HepG2 (cell line): ENCODE results near the gene NEK8. TPM values are rescaled to one million over a fixed set of nuclear protein-coding genes. Genes with fewer than 3 reads are reported as not detected.

Experiments used
- CBX5 ChIP-seq: sonication (generic); formaldehyde crosslinking; IDR thresholded peaks from 2 replicates; pipeline ENCODE4 v1.4.0; 2020; ENCODE audit warnings: missing genetic modification reagents, borderline replicate concordance
- CHD4 ChIP-seq: fragments of 200-600 bp; sonication (generic); IDR thresholded peaks from 2 replicates; pipeline ENCODE4 v1.7.0; 2017; ENCODE audit warnings: mild to moderate bottlenecking, low read length, borderline replicate concordance
- DNMT3B ChIP-seq: conservative IDR thresholded peaks from 2 replicates; pipeline ENCODE4 v1.6.1; 2016; ENCODE audit warnings: missing biosample characterization, control low read depth
- ELF1 ChIP-seq: sonication (generic); formaldehyde crosslinking; IDR thresholded peaks from 2 replicates; pipeline ENCODE4 v1.4.0; 2020; ENCODE audit warnings: missing genetic modification reagents
- ERF ChIP-seq: IDR thresholded peaks from 2 replicates; pipeline ENCODE4 v1.6.1; 2018; ENCODE audit warnings: missing biosample characterization, missing genetic modification reagents
- HCFC1 ChIP-seq: fragments of 150-350 bp; IDR thresholded peaks from 2 replicates; pipeline ENCODE4 v1.6.1; 2014; ENCODE audit warnings: low read depth, low read length
- HIVEP1 ChIP-seq: sonication (generic); formaldehyde crosslinking; IDR thresholded peaks from 2 replicates; pipeline ENCODE4 v1.4.0; 2020; ENCODE audit warnings: mild to moderate bottlenecking, missing genetic modification reagents
- HNRNPH1 ChIP-seq: fragments of 200-400 bp; formaldehyde crosslinking; optimal IDR thresholded peaks from 2 replicates; pipeline ENCODE3; 2017; ENCODE audit warnings: mild to moderate bottlenecking, low read depth, low read length
- HOXA9 ChIP-seq: sonication (generic); formaldehyde crosslinking; IDR thresholded peaks from 2 replicates; pipeline ENCODE4 v1.8.1; 2022; ENCODE audit warnings: missing genetic modification reagents, mild to moderate bottlenecking, moderate library complexity, borderline replicate concordance
- KDM1A ChIP-seq: IDR thresholded peaks from 2 replicates; pipeline ENCODE4 v1.6.1; 2016; ENCODE audit warnings: missing compliant biosample characterization
- KLF13 ChIP-seq: sonication (generic); formaldehyde crosslinking; IDR thresholded peaks from 2 replicates; pipeline ENCODE4 v1.4.0; 2020; ENCODE audit warnings: mild to moderate bottlenecking, missing genetic modification reagents
- MXI1 ChIP-seq: IDR thresholded peaks from 3 replicates; pipeline ENCODE4 v1.6.1; 2012; ENCODE audit warnings: low read depth, low read length, inconsistent platforms, borderline replicate concordance
- NR2F2 ChIP-seq: IDR thresholded peaks from 2 replicates; pipeline ENCODE4 v1.6.1; 2012; ENCODE audit warnings: low read depth, inconsistent platforms, borderline replicate concordance
- RBAK ChIP-seq: sonication (generic); formaldehyde crosslinking; IDR thresholded peaks from 2 replicates; pipeline ENCODE4 v1.5.1; 2020; ENCODE audit warnings: mild to moderate bottlenecking, missing genetic modification reagents
- RFXANK ChIP-seq: IDR thresholded peaks from 2 replicates; pipeline ENCODE4 v1.6.1; 2016
- SNAPC2 ChIP-seq: sonication (generic); formaldehyde crosslinking; IDR thresholded peaks from 2 replicates; pipeline ENCODE4 v1.8.1; 2022; ENCODE audit warnings: mild to moderate bottlenecking, missing genetic modification reagents
- TEAD3 ChIP-seq: optimal IDR thresholded peaks from 2 replicates; pipeline ENCODE3; 2016; ENCODE audit warnings: borderline replicate concordance
- ZIK1 ChIP-seq: sonication (generic); formaldehyde crosslinking; IDR thresholded peaks from 2 replicates; pipeline ENCODE4 v1.5.0; 2020; ENCODE audit warnings: mild to moderate bottlenecking, low read depth, missing genetic modification reagents, borderline replicate concordance
- ZKSCAN1 ChIP-seq: fragments of 150-350 bp; IDR thresholded peaks from 2 replicates; pipeline ENCODE4 v1.6.1; 2014; ENCODE audit warnings: low read length
- ZKSCAN8 ChIP-seq: IDR thresholded peaks from 2 replicates; pipeline ENCODE4 v1.6.1; 2016; ENCODE audit warnings: borderline replicate concordance, missing genetic modification reagents, missing compliant biosample characterization
- ZNF747 ChIP-seq: sonication (generic); formaldehyde crosslinking; IDR thresholded peaks from 2 replicates; pipeline ENCODE4 v1.8.1; 2023; ENCODE audit warnings: missing genetic modification reagents, mild to moderate bottlenecking, borderline replicate concordance
- ZNF766 ChIP-seq: sonication (generic); formaldehyde crosslinking; IDR thresholded peaks from 2 replicates; pipeline ENCODE4 v1.5.0; 2020; ENCODE audit warnings: missing genetic modification reagents, borderline replicate concordance
- ZNF780A ChIP-seq: sonication (generic); formaldehyde crosslinking; IDR thresholded peaks from 2 replicates; pipeline ENCODE4 v1.8.0; 2022; ENCODE audit warnings: mild to moderate bottlenecking, missing genetic modification reagents, moderate library complexity
- ZNF788 ChIP-seq: sonication (generic); formaldehyde crosslinking; IDR thresholded peaks from 2 replicates; pipeline ENCODE4 v1.5.0; 2020; ENCODE audit warnings: mild to moderate bottlenecking, missing genetic modification reagents, borderline replicate concordance
- polyA plus RNA-seq, 8 experiments: library from polyadenylated mRNA; depleted of rRNA in 3 of 8; stranded (reverse) in 7 of 8; unstranded in 1 of 8; fragments of >200 nt; fragmentation: Illumina TruSeq in 4 of 8; extraction: Trizol in 4 of 8; gene quantifications; 2 replicates each; pipeline versions ENCODE4 v1.2.1 to v1.2.3, GENCODE V29; 2011 to 2016; ENCODE audit warnings: low read depth in 4 of 8, missing spikeins in 1 of 8, mixed read lengths in 1 of 8; ENCODE audit not compliant: insufficient read depth in 1 of 8
- total RNA-seq, 5 experiments: library from RNA; depleted of rRNA; stranded (reverse); fragments of >200 nt; fragmentation: Illumina TruSeq; extraction: Trizol; gene quantifications; 2 replicates each; pipeline ENCODE4 v1.2.3, GENCODE V29; 2016; ENCODE audit warnings: low read depth in 1 of 5
- TF ChIP-seq, protein P1 (sequence below): sonication (generic); formaldehyde crosslinking; IDR thresholded peaks from 2 replicates; pipeline ENCODE4 v1.4.0; 2020; ENCODE audit warnings: missing genetic modification reagents
- TF ChIP-seq, protein P2 (sequence below): sonication (generic); formaldehyde crosslinking; IDR thresholded peaks from 2 replicates; pipeline ENCODE4 v1.4.0; 2020; ENCODE audit warnings: missing genetic modification reagents
- TF ChIP-seq, protein P3 (sequence below): IDR thresholded peaks from 2 replicates; pipeline ENCODE4 v1.6.1; 2016; ENCODE audit warnings: low read depth, control low read depth

Gene NEK8
- total and polyA plus RNA-seq, 2 of the 13 experiments (the other 11 are each of a cell fraction or from before 2014, with no cell fraction given) = 5.8 to 13.5 TPM

DNA sequence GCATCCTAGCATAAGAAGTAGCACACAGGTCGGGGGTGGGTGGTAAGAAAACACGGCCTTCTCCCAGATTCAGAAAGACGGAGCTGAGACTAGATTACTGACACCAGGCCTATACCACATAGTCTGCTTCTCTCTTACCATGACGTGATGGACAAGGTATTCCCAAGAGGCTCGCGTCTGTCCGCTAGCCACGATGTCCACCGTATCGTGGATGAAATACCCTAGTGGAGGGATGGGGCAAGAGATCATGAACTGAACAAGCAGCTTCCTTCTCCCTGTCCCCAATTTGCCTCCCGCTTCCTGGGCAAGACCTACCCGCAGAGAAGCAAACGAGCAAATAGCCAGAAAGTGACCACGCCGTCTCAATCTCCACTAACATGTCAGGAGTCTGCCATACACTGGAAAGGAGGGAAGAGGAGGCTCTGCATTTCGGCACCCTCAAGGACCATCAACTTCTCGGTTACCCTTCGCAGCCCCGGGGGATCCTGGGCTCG, 3.4 kb upstream of the NEK8 start (continued):
- TF ChIP-seq ZNF747 (0 out of 2 replicates have a peak, but pooled peaks have one; percentile 3), ZNF780A (no peak), ZKSCAN1 (no peak), DNMT3B (CRISPR knock-in tag) (peak; percentile 51; the same call in 1 of the 2 replicates), ZNF766 (0 out of 2 replicates have a peak, but pooled peaks have one; percentile 17), CBX5 (CRISPR knock-in tag) (0 out of 2 replicates have a peak, but pooled peaks have one; percentile 35), ZNF788 (CRISPR knock-in tag) (no peak), HIVEP1 (no peak), ELF1 (CRISPR knock-in tag) (no peak), SNAPC2 (CRISPR knock-in tag) (no peak; the same call in 1 of the 2 replicates), MXI1 (no peak), HOXA9 (CRISPR knock-in tag) (0 out of 2 replicates have a peak, but pooled peaks have one; percentile 29), ERF (CRISPR knock-in tag) (no peak), KDM1A (no peak), HCFC1 (no peak), NR2F2 (no peak), ZKSCAN8 (CRISPR knock-in tag) (no peak), RFXANK (no peak), KLF13 (CRISPR knock-in tag) (no peak), TEAD3 (CRISPR knock-in tag) (peak; percentile 46), HNRNPH1 (peak; percentile 85), RBAK (CRISPR knock-in tag) (no peak), ZIK1 (CRISPR knock-in tag) (no peak), CHD4 (no peak)
- TF ChIP-seq, protein P1, sequence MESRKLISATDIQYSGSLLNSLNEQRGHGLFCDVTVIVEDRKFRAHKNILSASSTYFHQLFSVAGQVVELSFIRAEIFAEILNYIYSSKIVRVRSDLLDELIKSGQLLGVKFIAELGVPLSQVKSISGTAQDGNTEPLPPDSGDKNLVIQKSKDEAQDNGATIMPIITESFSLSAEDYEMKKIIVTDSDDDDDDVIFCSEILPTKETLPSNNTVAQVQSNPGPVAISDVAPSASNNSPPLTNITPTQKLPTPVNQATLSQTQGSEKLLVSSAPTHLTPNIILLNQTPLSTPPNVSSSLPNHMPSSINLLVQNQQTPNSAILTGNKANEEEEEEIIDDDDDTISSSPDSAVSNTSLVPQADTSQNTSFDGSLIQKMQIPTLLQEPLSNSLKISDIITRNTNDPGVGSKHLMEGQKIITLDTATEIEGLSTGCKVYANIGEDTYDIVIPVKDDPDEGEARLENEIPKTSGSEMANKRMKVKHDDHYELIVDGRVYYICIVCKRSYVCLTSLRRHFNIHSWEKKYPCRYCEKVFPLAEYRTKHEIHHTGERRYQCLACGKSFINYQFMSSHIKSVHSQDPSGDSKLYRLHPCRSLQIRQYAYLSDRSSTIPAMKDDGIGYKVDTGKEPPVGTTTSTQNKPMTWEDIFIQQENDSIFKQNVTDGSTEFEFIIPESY = peak; percentile 34; the same call in 1 of the 2 replicates
- TF ChIP-seq, protein P2, sequence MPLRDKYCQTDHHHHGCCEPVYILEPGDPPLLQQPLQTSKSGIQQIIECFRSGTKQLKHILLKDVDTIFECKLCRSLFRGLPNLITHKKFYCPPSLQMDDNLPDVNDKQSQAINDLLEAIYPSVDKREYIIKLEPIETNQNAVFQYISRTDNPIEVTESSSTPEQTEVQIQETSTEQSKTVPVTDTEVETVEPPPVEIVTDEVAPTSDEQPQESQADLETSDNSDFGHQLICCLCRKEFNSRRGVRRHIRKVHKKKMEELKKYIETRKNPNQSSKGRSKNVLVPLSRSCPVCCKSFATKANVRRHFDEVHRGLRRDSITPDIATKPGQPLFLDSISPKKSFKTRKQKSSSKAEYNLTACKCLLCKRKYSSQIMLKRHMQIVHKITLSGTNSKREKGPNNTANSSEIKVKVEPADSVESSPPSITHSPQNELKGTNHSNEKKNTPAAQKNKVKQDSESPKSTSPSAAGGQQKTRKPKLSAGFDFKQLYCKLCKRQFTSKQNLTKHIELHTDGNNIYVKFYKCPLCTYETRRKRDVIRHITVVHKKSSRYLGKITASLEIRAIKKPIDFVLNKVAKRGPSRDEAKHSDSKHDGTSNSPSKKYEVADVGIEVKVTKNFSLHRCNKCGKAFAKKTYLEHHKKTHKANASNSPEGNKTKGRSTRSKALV (CRISPR knock-in tag) = 0 out of 2 replicates have a peak, but pooled peaks have one; percentile 78
- TF ChIP-seq, protein P3, sequence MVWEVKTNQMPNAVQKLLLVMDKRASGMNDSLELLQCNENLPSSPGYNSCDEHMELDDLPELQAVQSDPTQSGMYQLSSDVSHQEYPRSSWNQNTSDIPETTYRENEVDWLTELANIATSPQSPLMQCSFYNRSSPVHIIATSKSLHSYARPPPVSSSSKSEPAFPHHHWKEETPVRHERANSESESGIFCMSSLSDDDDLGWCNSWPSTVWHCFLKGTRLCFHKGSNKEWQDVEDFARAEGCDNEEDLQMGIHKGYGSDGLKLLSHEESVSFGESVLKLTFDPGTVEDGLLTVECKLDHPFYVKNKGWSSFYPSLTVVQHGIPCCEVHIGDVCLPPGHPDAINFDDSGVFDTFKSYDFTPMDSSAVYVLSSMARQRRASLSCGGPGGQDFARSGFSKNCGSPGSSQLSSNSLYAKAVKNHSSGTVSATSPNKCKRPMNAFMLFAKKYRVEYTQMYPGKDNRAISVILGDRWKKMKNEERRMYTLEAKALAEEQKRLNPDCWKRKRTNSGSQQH (CRISPR knock-in tag) = 0 out of 2 replicates have a peak, but pooled peaks have one; percentile 26
